ENCODE data around the gene TPSAB1. TPM values are rescaled to one million over a fixed set of nuclear protein-coding genes. Genes with fewer than 3 reads are reported as not detected.
"Not testable (repeated sequence)": the region's sequence is repeated elsewhere in the genome, so short reads cannot be mapped to it uniquely, and the experiment has no call there.

The TPSAB1 gene
- total RNA-seq, 3 donors from 2014 or later: 7.8 to 51.7 (median 46.2) TPM

- Histone ChIP-seq H3K4me1 (ENCODE audit: low read depth) (no peaks in the 10 kb centered on the region), H3K9me3 (no peaks in the 10 kb centered on the region), H3K36me3 (ENCODE audit: low read depth) (no peaks in the 10 kb centered on the region), H3K4me3 (no peak overlapping the region)
- intact Hi-C loops (cut with DNase I, micrococcal nuclease): no loop called here
- peak in 1 of 3 donors; percentile 8 for DNase-seq
- no peak for ATAC-seq
- no peak for TF ChIP-seq CTCF (IDR thresholded peaks at IDR 0.05)
Observed at GRCh38 chr16:1237990-1238389, 2.5 kb upstream of the TPSAB1 start.

GRCh38 chr16:1238909-1239308 lies 1.6 kb upstream of the TPSAB1 start:
- intact Hi-C loops (cut with DNase I, micrococcal nuclease); H3K9me3 ChIP-seq; ATAC-seq; H3K4me1 ChIP-seq (ENCODE audit: low read depth); H3K36me3 ChIP-seq (ENCODE audit: low read depth); H3K4me3 ChIP-seq; DNase-seq: not testable (repeated sequence)

- intact Hi-C loops (cut with DNase I, micrococcal nuclease); H3K9me3 ChIP-seq; H3K36me3 ChIP-seq (ENCODE audit: low read depth); H3K4me3 ChIP-seq; H3K4me1 ChIP-seq (ENCODE audit: low read depth); ATAC-seq: not testable (repeated sequence)
- peak in 1 of 3 donors; percentile 38 for DNase-seq
Observed at GRCh38 chr16:1239575-1239974, 930 bp upstream of the TPSAB1 start.

DNA sequence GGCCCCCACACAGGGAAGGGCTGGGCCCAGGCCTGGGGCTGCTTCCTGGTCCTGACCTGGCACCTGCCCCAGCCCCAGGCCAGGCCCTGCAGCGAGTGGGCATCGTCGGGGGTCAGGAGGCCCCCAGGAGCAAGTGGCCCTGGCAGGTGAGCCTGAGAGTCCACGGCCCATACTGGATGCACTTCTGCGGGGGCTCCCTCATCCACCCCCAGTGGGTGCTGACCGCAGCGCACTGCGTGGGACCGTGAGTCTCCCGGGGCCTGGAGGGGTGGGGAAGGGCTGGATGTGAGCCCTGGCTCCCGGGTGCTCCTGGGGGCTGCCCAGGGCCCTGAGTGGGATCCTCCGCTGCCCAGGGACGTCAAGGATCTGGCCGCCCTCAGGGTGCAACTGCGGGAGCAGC lies 576 bp downstream of the TPSAB1 start:
- H3K36me3 ChIP-seq (ENCODE audit: low read depth); ATAC-seq; H3K4me1 ChIP-seq (ENCODE audit: low read depth); intact Hi-C loops (cut with DNase I, micrococcal nuclease); H3K4me3 ChIP-seq; DNase-seq; H3K9me3 ChIP-seq: not testable (repeated sequence)

GRCh38 chr16:1243363-1243762 lies 2.9 kb downstream of the TPSAB1 start:
- H3K4me1 ChIP-seq (ENCODE audit: low read depth); H3K9me3 ChIP-seq; ATAC-seq; H3K36me3 ChIP-seq (ENCODE audit: low read depth); H3K4me3 ChIP-seq; DNase-seq; intact Hi-C loops (cut with DNase I, micrococcal nuclease): not testable (repeated sequence)

DNA sequence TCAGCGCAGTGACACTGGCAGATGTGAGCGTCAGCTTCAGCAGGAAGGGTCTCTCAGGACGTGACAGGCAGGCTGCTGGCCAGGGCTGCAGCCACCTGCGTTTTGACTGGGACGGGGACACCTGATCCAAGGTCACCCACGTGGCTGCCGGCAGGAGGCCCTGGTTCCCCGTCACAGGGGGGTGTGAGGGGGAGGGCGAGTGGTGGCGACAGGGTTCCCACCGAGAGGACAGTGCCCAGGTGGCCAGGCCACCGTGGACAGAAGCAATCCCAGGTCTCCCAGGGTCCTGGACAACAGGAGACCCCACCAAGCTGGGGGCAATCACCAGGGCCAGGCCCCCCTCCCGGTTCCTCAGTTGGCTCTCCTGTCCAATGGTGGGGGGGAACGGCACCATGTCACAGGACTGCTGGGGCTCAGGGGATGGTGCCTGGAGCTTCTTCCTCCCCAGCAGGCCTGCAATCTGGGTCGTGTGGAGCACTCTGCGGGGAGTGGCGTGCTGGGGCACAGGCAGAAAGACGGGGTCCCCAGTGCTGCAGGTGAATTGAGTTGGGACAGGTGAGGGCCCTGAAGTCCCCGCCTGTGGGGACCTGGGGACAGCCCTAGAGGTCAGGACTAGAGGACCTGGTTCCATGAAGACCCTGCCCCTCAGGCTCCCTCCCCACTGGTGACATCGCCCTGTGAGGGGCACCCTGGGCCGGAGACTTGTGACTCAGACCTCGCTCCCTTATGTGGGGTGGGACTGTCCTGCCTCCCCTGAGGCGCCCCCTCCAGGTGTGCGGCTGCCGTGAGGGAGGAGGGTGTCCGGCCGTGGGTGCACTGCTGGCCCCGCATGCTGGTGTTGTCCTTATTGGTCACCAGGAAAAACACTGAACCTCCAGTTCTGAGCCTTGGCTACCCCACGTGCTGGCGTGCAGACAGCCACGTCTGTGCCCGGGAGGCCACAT lies 3.7 kb downstream of the TPSAB1 start:
- H3K4me1 ChIP-seq (ENCODE audit: low read depth); ATAC-seq; intact Hi-C loops (cut with DNase I, micrococcal nuclease); H3K36me3 ChIP-seq (ENCODE audit: low read depth); H3K9me3 ChIP-seq; H3K4me3 ChIP-seq: not testable (repeated sequence)
- DNase-seq: peak in 1 of 3 donors; percentile 30

DNA sequence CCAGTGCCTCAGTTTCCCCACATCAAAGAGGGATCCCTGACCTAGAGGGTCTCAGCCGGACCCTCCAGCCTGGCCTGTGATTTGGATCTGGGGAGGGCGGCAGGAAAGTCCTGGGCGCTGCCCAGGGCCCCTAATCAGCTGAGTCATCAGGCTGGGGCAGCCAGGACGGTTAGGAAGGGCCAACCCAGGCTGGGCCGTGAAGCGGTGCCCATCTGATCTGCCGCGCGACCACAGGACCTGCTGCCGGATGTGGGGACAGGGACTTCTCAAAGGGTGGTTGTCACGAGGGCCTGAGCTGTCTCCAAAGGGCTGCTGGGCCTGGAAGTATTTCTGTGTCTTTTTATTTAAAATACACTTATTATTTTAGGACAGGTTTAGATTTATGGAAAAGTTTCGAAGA lies 4.4 kb downstream of the TPSAB1 start:
- H3K4me3 ChIP-seq: no peak overlapping the region
- no peaks in the 10 kb centered on the region for H3K4me1 ChIP-seq (ENCODE audit: low read depth)
- intact Hi-C loops (cut with DNase I, micrococcal nuclease): no loop called here
- TF ChIP-seq CTCF (IDR thresholded peaks at IDR 0.05): no peak
- ATAC-seq: peak; percentile 21
- H3K9me3 ChIP-seq: no peaks in the 10 kb centered on the region
- H3K36me3 ChIP-seq (ENCODE audit: low read depth): no peaks in the 10 kb centered on the region
- peak in 1 of 3 donors; percentile 48 for DNase-seq

DNA sequence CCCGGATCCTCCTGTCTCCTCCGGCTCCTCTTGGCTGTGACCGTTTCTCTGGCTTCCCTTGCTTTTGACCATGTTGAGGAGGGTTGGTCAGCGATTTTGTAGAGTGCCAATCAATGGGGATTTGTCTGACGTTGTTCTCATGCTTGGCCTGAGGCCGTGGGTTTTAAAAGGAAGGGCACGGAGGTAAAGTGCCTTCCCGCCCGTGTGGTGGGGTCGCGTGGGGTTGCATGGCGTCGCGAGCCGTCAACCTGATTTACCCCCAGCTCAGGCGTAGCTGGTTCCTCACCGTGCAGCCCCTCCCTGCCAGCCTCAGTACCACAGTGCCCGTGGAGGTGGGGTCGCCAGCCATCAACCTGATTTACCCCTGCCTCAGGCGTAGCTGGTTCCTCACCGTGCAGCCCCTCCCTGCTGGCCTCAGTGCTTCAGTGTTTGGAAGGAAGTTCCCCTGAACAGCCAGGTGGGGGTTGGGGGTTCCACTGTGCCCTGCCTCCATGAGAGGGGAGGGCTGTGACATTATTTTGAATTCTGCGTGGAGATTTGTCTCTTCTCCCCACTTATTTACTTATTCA lies 5.0 kb downstream of the TPSAB1 start:
- Histone ChIP-seq H3K9me3 (no peaks in the 10 kb centered on the region), H3K36me3 (ENCODE audit: low read depth) (no peaks in the 10 kb centered on the region), H3K4me1 (ENCODE audit: low read depth) (no peaks in the 10 kb centered on the region), H3K4me3 (no peak overlapping the region)
- DNase-seq (peak in 1 of 3 donors; percentile 19), ATAC-seq (no peak)
- no peak for TF ChIP-seq CTCF (IDR thresholded peaks at IDR 0.05)
- intact Hi-C loops (cut with DNase I, micrococcal nuclease): no loop called here

GRCh38 chr16:1247903-1248537 lies 7.5 kb downstream of the TPSAB1 start:
- intact Hi-C loops (cut with DNase I, micrococcal nuclease); H3K9me3 ChIP-seq; H3K36me3 ChIP-seq (ENCODE audit: low read depth); H3K4me1 ChIP-seq (ENCODE audit: low read depth); ATAC-seq; H3K4me3 ChIP-seq: not testable (repeated sequence)
- peak in 1 of 3 donors; percentile 8 for DNase-seq

DNA sequence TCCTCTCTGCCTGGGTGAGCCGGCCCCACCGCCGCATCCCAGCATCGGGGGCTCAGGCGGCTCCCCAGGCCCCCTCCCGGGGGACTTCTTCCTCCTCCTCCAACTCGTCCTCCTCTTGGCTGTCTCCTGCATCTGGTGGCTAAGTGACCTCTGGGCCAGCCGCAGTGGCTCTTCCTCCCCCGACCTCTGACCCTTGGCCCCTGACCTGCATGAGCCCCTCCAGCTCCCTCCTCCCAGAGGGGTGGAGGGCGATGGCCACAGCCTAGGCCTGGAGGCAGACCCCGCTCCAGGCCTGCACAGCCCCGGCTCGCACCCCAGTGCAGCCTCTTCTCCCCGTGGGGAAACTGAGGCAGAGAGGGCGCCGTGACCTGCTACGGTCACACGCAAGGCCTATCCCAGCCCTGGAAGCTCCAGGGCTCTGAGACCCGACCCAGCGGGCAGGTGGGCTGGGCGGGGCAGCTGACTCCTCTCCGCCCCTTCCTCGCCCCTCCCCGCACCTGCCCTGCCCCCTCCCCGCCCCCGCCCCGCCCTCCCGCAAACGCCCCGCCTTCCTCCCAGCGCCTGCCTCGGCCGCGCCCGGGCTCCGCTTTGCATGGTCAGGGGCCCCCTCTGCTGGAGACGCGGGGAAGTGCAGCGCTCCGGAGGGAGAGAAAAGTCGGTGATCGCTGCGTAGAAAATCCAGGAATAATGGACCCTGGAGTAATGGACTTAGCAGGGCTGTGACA lies 8.7 kb downstream of the TPSAB1 start:
- H3K4me3 ChIP-seq; H3K9me3 ChIP-seq; H3K4me1 ChIP-seq (ENCODE audit: low read depth); intact Hi-C loops (cut with DNase I, micrococcal nuclease); H3K36me3 ChIP-seq (ENCODE audit: low read depth): not testable (repeated sequence)
- DNase-seq: peak in 1 of 3 donors; percentile 24
- ATAC-seq: peak; percentile 93
